ENCODE measurements around the gene RITA1. TPM values are rescaled to one million over a fixed set of nuclear protein-coding genes. Genes with fewer than 3 reads are reported as not detected.

The RITA1 gene
- total and polyA plus RNA-seq, 2 of the 4 experiments (the other 2 are of a cell fraction), result 14.2 to 14.7 TPM

DNA sequence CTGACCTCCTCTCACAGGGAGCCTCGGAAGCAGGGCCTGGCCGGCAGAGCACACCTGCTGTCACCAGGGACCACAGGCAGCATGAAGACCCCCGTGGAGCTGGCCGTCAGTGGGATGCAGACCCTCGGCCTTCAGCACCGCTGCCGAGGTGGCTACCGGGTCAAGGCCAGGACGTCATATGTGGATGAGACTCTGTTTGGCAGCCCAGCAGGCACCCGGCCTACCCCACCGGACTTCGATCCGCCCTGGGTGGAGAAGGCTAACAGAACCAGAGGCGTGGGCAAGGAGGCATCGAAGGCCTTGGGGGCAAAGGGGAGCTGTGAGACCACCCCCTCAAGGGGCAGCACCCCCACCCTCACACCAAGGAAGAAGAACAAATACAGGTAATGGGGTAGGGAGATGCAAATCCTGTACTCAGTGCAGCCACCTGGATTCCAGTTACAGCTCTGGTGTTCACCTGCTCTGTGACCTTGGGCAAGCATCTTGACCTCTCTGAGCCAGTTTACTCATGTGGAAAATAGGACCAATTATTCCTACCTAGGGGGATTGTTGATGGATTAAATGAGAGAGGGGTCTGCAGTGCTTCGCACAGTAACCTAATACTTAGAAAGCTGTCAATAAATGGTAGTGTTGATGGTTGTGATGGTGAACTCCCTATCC lies 1.3 kb downstream of the RITA1 start:
- Histone ChIP-seq H4K91ac (ENCODE audit: insufficient read depth, low read depth, low read length) (no peak overlapping the region), H3K4ac (ENCODE audit: low read depth, low read length) (no peak overlapping the region), H4K5ac (ENCODE audit: low read depth, low read length) (no peak overlapping the region), H3K27ac (ENCODE audit: insufficient read depth, low read length) (no peak overlapping the region), H3K27me3 (ENCODE audit: control insufficient read depth, insufficient read depth, low read length) (no peaks in the 10 kb centered on the region), H3K23ac (ENCODE audit: low read depth, low read length) (no peak overlapping the region), H3K56ac (ENCODE audit: extremely low read depth, insufficient read depth, low read length) (no peak overlapping the region), H2BK5ac (ENCODE audit: low read depth, low read length, poor library complexity, severe bottlenecking) (no peak overlapping the region), H2AFZ (replicated peaks; ENCODE audit: low read length, poor library complexity) (peak overlapping the region; percentile 49), H3K4me2 (ENCODE audit: low read depth, low read length) (no peak overlapping the region; the same call in 1 of the 2 replicates), H3K9me1 (ENCODE audit: insufficient read depth, low read length) (no peaks in the 10 kb centered on the region), H3K14ac (replicated peaks; ENCODE audit: low read depth, low read length) (no peak overlapping the region), H3K9me3 (ENCODE audit: control insufficient read depth, insufficient read depth, low read length) (no peaks in the 10 kb centered on the region), H3K18ac (ENCODE audit: low read depth, low read length) (no peak overlapping the region), H2BK120ac (ENCODE audit: low read depth, low read length) (no peak overlapping the region), H3K36me3 (ENCODE audit: control insufficient read depth, insufficient read depth, low read length) (peaks cover 11% of the 10 kb centered on the region), H4K8ac (ENCODE audit: low read depth in 2 of 2, low read length in 2 of 2) (no peak overlapping the region), H3K4me1 (ENCODE audit: control insufficient read depth, insufficient read depth, low read length) (peaks cover 5% of the 10 kb centered on the region; the same call in 1 of the 2 replicates), H3K4me3 (ENCODE audit: insufficient read depth, low read depth, low read length) (no peak overlapping the region), H3K79me1 (ENCODE audit: low read depth in 1 of 2, low read length in 2 of 2) (peaks cover 31 to 51% of the 10 kb centered on the region in 2 experiments), H2BK15ac (ENCODE audit: low read depth, low read length) (no peak overlapping the region; the same call in 2 of the 3 replicates), H4K20me1 (ENCODE audit: insufficient read depth, low read length) (no peaks in the 10 kb centered on the region; the same call in 1 of the 2 replicates), H2BK20ac (ENCODE audit: low read depth, low read length) (no peak overlapping the region), H3K9ac (ENCODE audit: low read depth, low read length) (no peak overlapping the region), H2AK5ac (ENCODE audit: low read depth, low read length) (peak overlapping the region; percentile 56; the same call in 1 of the 2 replicates), H2AK9ac (replicated peaks; ENCODE audit: low read depth, low read length, poor library complexity) (no peak overlapping the region)
- in situ Hi-C loops (cut with MboI; ENCODE audit: low sequenced_read_pairs) (loop anchor here (25.0 kb wide), 1 partner anchor 1226 kb away; the partner anchor contains the start of gene TBX5), intact Hi-C loops (cut with micrococcal nuclease) (no loop called here), dilution Hi-C loops (cut with HindIII; ENCODE audit: low sequenced_read_pairs, unreplicated experiment) (no loop called here)
- ChIA-PET CTCF (interaction anchor here (0.5 kb wide), 1 partner anchor 1131 kb away, joined by 5 read pairs; no protein-coding TSS in a partner anchor), POLR2A (ENCODE audit: unreplicated experiment) (no interaction called here)
- TF ChIP-seq, protein P1, sequence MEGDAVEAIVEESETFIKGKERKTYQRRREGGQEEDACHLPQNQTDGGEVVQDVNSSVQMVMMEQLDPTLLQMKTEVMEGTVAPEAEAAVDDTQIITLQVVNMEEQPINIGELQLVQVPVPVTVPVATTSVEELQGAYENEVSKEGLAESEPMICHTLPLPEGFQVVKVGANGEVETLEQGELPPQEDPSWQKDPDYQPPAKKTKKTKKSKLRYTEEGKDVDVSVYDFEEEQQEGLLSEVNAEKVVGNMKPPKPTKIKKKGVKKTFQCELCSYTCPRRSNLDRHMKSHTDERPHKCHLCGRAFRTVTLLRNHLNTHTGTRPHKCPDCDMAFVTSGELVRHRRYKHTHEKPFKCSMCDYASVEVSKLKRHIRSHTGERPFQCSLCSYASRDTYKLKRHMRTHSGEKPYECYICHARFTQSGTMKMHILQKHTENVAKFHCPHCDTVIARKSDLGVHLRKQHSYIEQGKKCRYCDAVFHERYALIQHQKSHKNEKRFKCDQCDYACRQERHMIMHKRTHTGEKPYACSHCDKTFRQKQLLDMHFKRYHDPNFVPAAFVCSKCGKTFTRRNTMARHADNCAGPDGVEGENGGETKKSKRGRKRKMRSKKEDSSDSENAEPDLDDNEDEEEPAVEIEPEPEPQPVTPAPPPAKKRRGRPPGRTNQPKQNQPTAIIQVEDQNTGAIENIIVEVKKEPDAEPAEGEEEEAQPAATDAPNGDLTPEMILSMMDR (conservative IDR thresholded peaks at IDR 0.05; ENCODE audit: low read depth, low read length), result no peak
- TF ChIP-seq CHD1 (IDR thresholded peaks at IDR 0.05; ENCODE audit: low read depth, low read length) (no peak), MAFK (IDR thresholded peaks at IDR 0.05; ENCODE audit: low read depth, low read length) (no peak), MAZ (IDR thresholded peaks at IDR 0.05; ENCODE audit: borderline replicate concordance, low read depth, low read length) (no peak), RCOR1 (IDR thresholded peaks at IDR 0.05; ENCODE audit: insufficient replicate concordance, low read length) (no peak), FOS (IDR thresholded peaks at IDR 0.05; ENCODE audit: low read depth, low read length) (no peak), CEBPB (IDR thresholded peaks at IDR 0.05; ENCODE audit: low read depth, low read length) (no peak), POLR2A (IDR thresholded peaks at IDR 0.05; ENCODE audit: low read depth, low read length) (no peak), NFE2L2 (IDR thresholded peaks at IDR 0.05; ENCODE audit: low read depth, low read length) (no peak), MXI1 (IDR thresholded peaks at IDR 0.05; ENCODE audit: borderline replicate concordance, low read depth, low read length) (no peak), RFX5 (IDR thresholded peaks at IDR 0.05; ENCODE audit: low read depth, low read length) (no peak), SMC3 (IDR thresholded peaks at IDR 0.05; ENCODE audit: low read depth, low read length) (no peak)
- TF ChIP-seq, protein P2, sequence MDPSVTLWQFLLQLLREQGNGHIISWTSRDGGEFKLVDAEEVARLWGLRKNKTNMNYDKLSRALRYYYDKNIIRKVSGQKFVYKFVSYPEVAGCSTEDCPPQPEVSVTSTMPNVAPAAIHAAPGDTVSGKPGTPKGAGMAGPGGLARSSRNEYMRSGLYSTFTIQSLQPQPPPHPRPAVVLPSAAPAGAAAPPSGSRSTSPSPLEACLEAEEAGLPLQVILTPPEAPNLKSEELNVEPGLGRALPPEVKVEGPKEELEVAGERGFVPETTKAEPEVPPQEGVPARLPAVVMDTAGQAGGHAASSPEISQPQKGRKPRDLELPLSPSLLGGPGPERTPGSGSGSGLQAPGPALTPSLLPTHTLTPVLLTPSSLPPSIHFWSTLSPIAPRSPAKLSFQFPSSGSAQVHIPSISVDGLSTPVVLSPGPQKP (IDR thresholded peaks at IDR 0.05; ENCODE audit: borderline replicate concordance, low read depth, low read length), result no peak
- 80% methylated on average over 4 of the region's 16 CpGs; no CpG with 5 or more reads in 1 of the 2 experiments for WGBS, 2 experiments (ENCODE audit: extremely low coverage in 2 of 2, insufficient read length in 1 of 2)
- BruUV-seq (replicated peaks), result no TSS peak
- ATAC-seq (ENCODE audit: low read depth), result no peak
- DNase-seq, result no peak

Data from IMR-90 (cell line).